GM12878 (cell line): ENCODE measurements around the gene EIF1AD. TPM values are rescaled to one million over a fixed set of nuclear protein-coding genes. Genes with fewer than 3 reads are reported as not detected.

ENCODE experiments used
- ATAC-seq: fragments of 200-7000 bp; cut with Tn5 transposase; 3 replicates; pipeline ENCODE4 v1.9.1; 2020; ENCODE audit warnings: mild to moderate bottlenecking, moderate library complexity
- BruUV-seq: library from RNA; stranded (reverse); fragments of 400-500 nt; replicated peaks from 2 replicates; lab custom pipeline; 2021; lab: Mats Ljungman, UMichigan
- CTCF ChIA-PET: fragments of 300-600 bp; sonication (Branson Sonifier 250); formaldehyde crosslinking; extraction: SDS; loops from one replicate; lab custom pipeline; 2021; ENCODE audit warnings: inconsistent platforms; lab: Yijun Ruan, JAX
- POLR2A ChIA-PET: fragments of 350-600 bp; formaldehyde crosslinking; extraction: SDS; loops from one replicate; lab custom pipeline; 2021; ENCODE audit warnings: inconsistent platforms; lab: Charles Lee
- RAD21 ChIA-PET: fragments of 300-600 bp; sonication (Branson Sonifier 250); formaldehyde crosslinking; loops from one replicate; lab custom pipeline; 2023; ENCODE audit warnings: antibody characterized with exemption; ENCODE audit not compliant: unreplicated experiment; lab: Charles Lee
- SMC1A ChIA-PET: fragments of 300-600 bp; sonication (Branson Sonifier 250); formaldehyde crosslinking; loops from one replicate; lab custom pipeline; 2023; ENCODE audit not compliant: unreplicated experiment, uncharacterized antibody; lab: Charles Lee
- DNase-seq: peaks from one replicate; pipeline ENCODE4 v3.0.0-alpha.2; 2011; ENCODE audit warnings: low read depth, low spot score
- FAIRE-seq: peaks from 3 replicates; lab custom pipeline; 2011; peaks lifted over from hg19 to GRCh38; lab: Jason Lieb, UNC
- H2AFZ ChIP-seq: 2 replicates; pipeline ENCODE4 v1.6.0; 2011; ENCODE audit warnings: low read depth, low read length, control low read depth; ENCODE audit not compliant: control insufficient read depth
- H3K27ac ChIP-seq: 2 replicates; pipeline ENCODE4 v1.5.1; 2011; ENCODE audit warnings: control low read depth; ENCODE audit not compliant: control insufficient read depth, insufficient read depth
- H3K27me3 ChIP-seq, 2 experiments: replicated peaks in 1 of 2; 2 replicates each; pipeline versions ENCODE4 v1.6.0 to v1.6.1; 2011; ENCODE audit warnings: low read length in 1 of 2; ENCODE audit not compliant: control insufficient read depth in 2 of 2, insufficient read depth in 2 of 2
- H3K36me3 ChIP-seq, 2 experiments: 2 replicates each; pipeline ENCODE4 v1.5.1; 2011; ENCODE audit warnings: low read length in 1 of 2; ENCODE audit not compliant: control insufficient read depth in 2 of 2, insufficient read depth in 2 of 2
- H3K4me1 ChIP-seq: 2 replicates; pipeline ENCODE4 v1.6.1; 2011; ENCODE audit warnings: mild to moderate bottlenecking, low read length, moderate library complexity, mixed read lengths; ENCODE audit not compliant: control insufficient read depth, insufficient read depth
- H3K4me2 ChIP-seq: 2 replicates; pipeline ENCODE4 v1.6.0; 2011; ENCODE audit warnings: control low read depth; ENCODE audit not compliant: control insufficient read depth, insufficient read depth
- H3K4me3 ChIP-seq: fragments of 200-600 bp; sonication (generic); 2 replicates; pipeline ENCODE4 v1.5.1; 2016
- H3K79me2 ChIP-seq: 2 replicates; pipeline ENCODE4 v1.6.0; 2011; ENCODE audit warnings: low read length; ENCODE audit not compliant: control insufficient read depth, insufficient read depth
- H3K9ac ChIP-seq: 2 replicates; pipeline ENCODE4 v1.8.0; 2011; ENCODE audit warnings: low read length, control low read depth, mixed read lengths; ENCODE audit not compliant: control insufficient read depth, insufficient read depth
- H3K9me3 ChIP-seq: replicated peaks from 3 replicates; pipeline ENCODE4 v1.5.1; 2011; ENCODE audit warnings: mild to moderate bottlenecking, low read length; ENCODE audit not compliant: control insufficient read depth, insufficient read depth
- H4K20me1 ChIP-seq: 2 replicates; pipeline ENCODE4 v1.6.0; 2011; ENCODE audit not compliant: control insufficient read depth, insufficient read depth
- RFX5 ChIP-seq: IDR thresholded peaks from 2 replicates; pipeline ENCODE4 v1.6.1; 2011; ENCODE audit warnings: low read depth, low read length, improper control_type of control experiment
- YY1 ChIP-seq: IDR thresholded peaks from 2 replicates; pipeline ENCODE4 v1.6.1; 2011; ENCODE audit warnings: low read depth, mild to moderate bottlenecking, low read length
- WGBS: methylation state at CpG from one replicate; pipeline ENCODE4 v1.1.6; 2016; ENCODE audit warnings: low lambda C conversion rate; ENCODE audit not compliant: insufficient replicate concordance, insufficient coverage; ENCODE audit errors: missing lambda C conversion rate; 5-methylcytosine and 5-hydroxymethylcytosine counted together
- in situ Hi-C: fragments of 300-500 bp; cut with MboI; formaldehyde crosslinking; loops from 9 replicates; pipeline ENCODE4 v1.14.3; 2018; ENCODE audit warnings: mixed read lengths
- intact Hi-C: fragments of 100-400 bp; cut with micrococcal nuclease; formaldehyde crosslinking; loops from one replicate; pipeline ENCODE4 v1.14.2; 2022; ENCODE audit not compliant: unreplicated experiment
- polyA plus RNA-seq, 11 experiments: library from polyadenylated mRNA; depleted of rRNA in 4 of 11; unstranded in 6 of 11; stranded (reverse) in 5 of 11; fragments of >200 nt; fragmentation: Nextera tagmentation in 4 of 11; fragmentation: Illumina TruSeq in 1 of 11; extraction: Ambion mirVana in 4 of 11; extraction: Trizol in 1 of 11; gene quantifications; 1 replicate in 1 of 11; 2 replicates in 10 of 11; pipeline versions ENCODE4 v1.2.1 to v1.2.3, GENCODE V29; 2011 to 2016; ENCODE audit warnings: inconsistent platforms in 2 of 11, missing spikeins in 2 of 11, low read depth in 1 of 11
- total RNA-seq, 4 experiments: library from RNA; depleted of rRNA in 3 of 4; stranded (reverse); fragments of >200 nt in 3 of 4; fragmentation: Illumina TruSeq in 1 of 4; extraction: Trizol in 1 of 4; gene quantifications; 2 replicates each; pipeline versions ENCODE4 v1.2.1 to v1.2.3, GENCODE V29; 2013 to 2021
- TF ChIP-seq, protein P1 (sequence below): fragments of 150-350 bp; IDR thresholded peaks from 2 replicates; pipeline ENCODE4 v1.6.1; 2016; ENCODE audit warnings: low read depth, low read length
- TF ChIP-seq, protein P2 (sequence below): fragments of 450-650 bp; IDR thresholded peaks from 2 replicates; pipeline ENCODE4 v1.6.1; 2016; ENCODE audit warnings: mild to moderate bottlenecking

Gene EIF1AD
- total and polyA plus RNA-seq, 10 of the 15 experiments (the other 5 are each of a cell fraction or from before 2014, with no cell fraction given) = 31.6 to 56.8 (median 39.5) TPM

DNA sequence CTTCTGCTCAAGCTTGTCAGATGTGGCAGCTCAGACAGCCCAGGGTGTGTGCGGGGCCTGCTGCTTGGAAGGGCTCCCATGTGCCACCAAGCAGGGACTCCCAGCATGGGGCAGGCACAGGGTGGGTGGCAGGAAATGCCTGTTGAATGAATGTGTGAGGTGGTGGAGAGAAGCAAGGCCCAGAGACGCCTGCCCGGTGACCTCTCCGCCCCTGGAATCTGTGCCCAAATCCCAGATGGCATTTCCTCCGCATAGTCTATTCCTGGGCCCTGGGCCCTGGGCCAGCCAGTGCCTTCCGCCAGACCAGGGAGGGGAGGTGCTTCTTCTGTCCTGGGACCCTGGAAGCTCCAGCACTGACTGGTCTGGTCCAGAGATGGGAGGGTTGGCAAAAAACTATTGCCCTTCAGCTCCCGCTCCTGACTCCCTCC, 13.5 kb upstream of the EIF1AD start:
- Histone ChIP-seq H2AFZ (no peak overlapping the region), H3K4me1 (no peaks in the 10 kb centered on the region), H4K20me1 (no peaks in the 10 kb centered on the region), H3K36me3 (no peaks in the 10 kb centered on the region), H3K27ac (no peak overlapping the region), H3K79me2 (no peaks in the 10 kb centered on the region), H3K4me3 (no peak overlapping the region), H3K27me3 (peaks cover 3 to 7% of the 10 kb centered on the region in 2 experiments), H3K9me3 (no peaks in the 10 kb centered on the region), H3K4me2 (no peak overlapping the region), H3K9ac (no peak overlapping the region)
- WGBS = 86% methylated on average over 6 of the region's 7 CpGs
- RAD21 ChIA-PET = no interaction called here
- ATAC-seq (no peak), FAIRE-seq (no peak), DNase-seq (no peak)
- POLR2A ChIA-PET = no interaction called here
- SMC1A ChIA-PET = no interaction called here
- in situ Hi-C loops (no loop called here), intact Hi-C loops (no loop called here)
- CTCF ChIA-PET = no interaction called here
- no TSS peak for BruUV-seq
- TF ChIP-seq, protein P1, sequence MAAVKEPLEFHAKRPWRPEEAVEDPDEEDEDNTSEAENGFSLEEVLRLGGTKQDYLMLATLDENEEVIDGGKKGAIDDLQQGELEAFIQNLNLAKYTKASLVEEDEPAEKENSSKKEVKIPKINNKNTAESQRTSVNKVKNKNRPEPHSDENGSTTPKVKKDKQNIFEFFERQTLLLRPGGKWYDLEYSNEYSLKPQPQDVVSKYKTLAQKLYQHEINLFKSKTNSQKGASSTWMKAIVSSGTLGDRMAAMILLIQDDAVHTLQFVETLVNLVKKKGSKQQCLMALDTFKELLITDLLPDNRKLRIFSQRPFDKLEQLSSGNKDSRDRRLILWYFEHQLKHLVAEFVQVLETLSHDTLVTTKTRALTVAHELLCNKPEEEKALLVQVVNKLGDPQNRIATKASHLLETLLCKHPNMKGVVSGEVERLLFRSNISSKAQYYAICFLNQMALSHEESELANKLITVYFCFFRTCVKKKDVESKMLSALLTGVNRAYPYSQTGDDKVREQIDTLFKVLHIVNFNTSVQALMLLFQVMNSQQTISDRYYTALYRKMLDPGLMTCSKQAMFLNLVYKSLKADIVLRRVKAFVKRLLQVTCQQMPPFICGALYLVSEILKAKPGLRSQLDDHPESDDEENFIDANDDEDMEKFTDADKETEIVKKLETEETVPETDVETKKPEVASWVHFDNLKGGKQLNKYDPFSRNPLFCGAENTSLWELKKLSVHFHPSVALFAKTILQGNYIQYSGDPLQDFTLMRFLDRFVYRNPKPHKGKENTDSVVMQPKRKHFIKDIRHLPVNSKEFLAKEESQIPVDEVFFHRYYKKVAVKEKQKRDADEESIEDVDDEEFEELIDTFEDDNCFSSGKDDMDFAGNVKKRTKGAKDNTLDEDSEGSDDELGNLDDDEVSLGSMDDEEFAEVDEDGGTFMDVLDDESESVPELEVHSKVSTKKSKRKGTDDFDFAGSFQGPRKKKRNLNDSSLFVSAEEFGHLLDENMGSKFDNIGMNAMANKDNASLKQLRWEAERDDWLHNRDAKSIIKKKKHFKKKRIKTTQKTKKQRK = no peak
- TF ChIP-seq, protein P2, sequence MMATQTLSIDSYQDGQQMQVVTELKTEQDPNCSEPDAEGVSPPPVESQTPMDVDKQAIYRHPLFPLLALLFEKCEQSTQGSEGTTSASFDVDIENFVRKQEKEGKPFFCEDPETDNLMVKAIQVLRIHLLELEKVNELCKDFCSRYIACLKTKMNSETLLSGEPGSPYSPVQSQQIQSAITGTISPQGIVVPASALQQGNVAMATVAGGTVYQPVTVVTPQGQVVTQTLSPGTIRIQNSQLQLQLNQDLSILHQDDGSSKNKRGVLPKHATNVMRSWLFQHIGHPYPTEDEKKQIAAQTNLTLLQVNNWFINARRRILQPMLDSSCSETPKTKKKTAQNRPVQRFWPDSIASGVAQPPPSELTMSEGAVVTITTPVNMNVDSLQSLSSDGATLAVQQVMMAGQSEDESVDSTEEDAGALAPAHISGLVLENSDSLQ = no peak
- TF ChIP-seq RFX5 (no peak), YY1 (no peak)
- TF ChIP-seq, all 136 proteins: peak for 0
